ENCODE results near the gene FAM3B. TPM values are rescaled to one million over a fixed set of nuclear protein-coding genes. Genes with fewer than 3 reads are reported as not detected.

Gene FAM3B
- total RNA-seq, 2 donors from 2014 or later = 50.4 to 74.5 TPM

- Histone ChIP-seq H3K27ac (no peak overlapping the region), H3K27me3 (no peaks in the 10 kb centered on the region), H3K4me1 (peaks cover 3% of the 10 kb centered on the region), H3K36me3 (replicated peaks in 1 of 2; ENCODE audit: insufficient read depth in 1 of 2, low read depth in 2 of 2) (no peaks in the 10 kb centered on the region), H3K4me3 (no peak overlapping the region), H3K9me3 (no peaks in the 10 kb centered on the region)
- WGBS, 2 donors = 75 to 90% methylated on average over 7 to 12 of the region's 14 CpGs
- TF ChIP-seq POLR2A (IDR thresholded peaks at IDR 0.05) = no peak
- TF ChIP-seq, protein P1, sequence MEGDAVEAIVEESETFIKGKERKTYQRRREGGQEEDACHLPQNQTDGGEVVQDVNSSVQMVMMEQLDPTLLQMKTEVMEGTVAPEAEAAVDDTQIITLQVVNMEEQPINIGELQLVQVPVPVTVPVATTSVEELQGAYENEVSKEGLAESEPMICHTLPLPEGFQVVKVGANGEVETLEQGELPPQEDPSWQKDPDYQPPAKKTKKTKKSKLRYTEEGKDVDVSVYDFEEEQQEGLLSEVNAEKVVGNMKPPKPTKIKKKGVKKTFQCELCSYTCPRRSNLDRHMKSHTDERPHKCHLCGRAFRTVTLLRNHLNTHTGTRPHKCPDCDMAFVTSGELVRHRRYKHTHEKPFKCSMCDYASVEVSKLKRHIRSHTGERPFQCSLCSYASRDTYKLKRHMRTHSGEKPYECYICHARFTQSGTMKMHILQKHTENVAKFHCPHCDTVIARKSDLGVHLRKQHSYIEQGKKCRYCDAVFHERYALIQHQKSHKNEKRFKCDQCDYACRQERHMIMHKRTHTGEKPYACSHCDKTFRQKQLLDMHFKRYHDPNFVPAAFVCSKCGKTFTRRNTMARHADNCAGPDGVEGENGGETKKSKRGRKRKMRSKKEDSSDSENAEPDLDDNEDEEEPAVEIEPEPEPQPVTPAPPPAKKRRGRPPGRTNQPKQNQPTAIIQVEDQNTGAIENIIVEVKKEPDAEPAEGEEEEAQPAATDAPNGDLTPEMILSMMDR (IDR thresholded peaks at IDR 0.05) = no peak
- ATAC-seq (no peak), DNase-seq (no peak)
- intact Hi-C loops (cut with DNase I) = no loop called here
These were observed 57.6 kb downstream of the FAM3B start for GRCh38 chr21:41374177-41374712.

- H3K4me1 ChIP-seq = no peaks in the 10 kb centered on the region
- intact Hi-C loops (cut with DNase I) = no loop called here
- DNase-seq (no peak), ATAC-seq (no peak)
- H3K36me3 ChIP-seq (replicated peaks in 1 of 2; ENCODE audit: insufficient read depth in 1 of 2, low read depth in 2 of 2) = no peaks in the 10 kb centered on the region
- H3K27me3 ChIP-seq = no peaks in the 10 kb centered on the region
- WGBS, 2 donors = 56 to 76% methylated on average over 4 to 5 of the region's 5 CpGs
- no peak for TF ChIP-seq POLR2A (IDR thresholded peaks at IDR 0.05)
- TF ChIP-seq, protein P1 (IDR thresholded peaks at IDR 0.05) = no peak
- no peak overlapping the region for H3K27ac ChIP-seq
- H3K9me3 ChIP-seq = no peaks in the 10 kb centered on the region
- H3K4me3 ChIP-seq = no peak overlapping the region
These were observed 58.4 kb downstream of the FAM3B start for GRCh38 chr21:41374867-41375533.

DNA sequence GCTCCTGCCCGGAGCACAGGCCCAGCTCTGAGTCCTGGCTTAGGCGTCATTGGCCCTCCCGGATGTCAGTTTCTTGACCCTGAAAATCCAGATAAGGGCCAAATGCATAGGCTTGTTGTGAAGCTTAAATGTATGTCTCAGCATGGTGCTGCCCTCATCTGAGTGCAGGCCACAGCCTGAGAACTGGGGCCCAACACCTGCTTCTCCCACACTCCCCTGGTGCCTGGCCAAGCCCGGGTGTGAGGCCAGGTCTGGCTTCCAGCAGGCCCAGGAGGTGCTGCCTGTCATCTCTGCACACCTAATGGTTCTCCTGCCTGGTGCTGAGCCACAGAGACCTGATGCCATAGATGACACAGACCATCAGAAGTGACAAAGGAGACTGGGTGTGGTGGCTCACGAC is 59.3 kb downstream of the FAM3B start:
- Histone ChIP-seq H3K4me1 (no peaks in the 10 kb centered on the region), H3K36me3 (replicated peaks in 1 of 2; ENCODE audit: insufficient read depth in 1 of 2, low read depth in 2 of 2) (no peaks in the 10 kb centered on the region), H3K4me3 (no peak overlapping the region), H3K27ac (no peak overlapping the region), H3K27me3 (no peaks in the 10 kb centered on the region), H3K9me3 (no peaks in the 10 kb centered on the region)
- intact Hi-C loops (cut with DNase I) = no loop called here
- 71 to 72% methylated on average over 3 to 5 of the region's 5 CpGs for WGBS, 2 donors
- ATAC-seq = no peak
- no peak for DNase-seq
- TF ChIP-seq POLR2A (IDR thresholded peaks at IDR 0.05) = no peak
- TF ChIP-seq, protein P1 (IDR thresholded peaks at IDR 0.05) = no peak

- intact Hi-C loops (cut with DNase I) = no loop called here
- TF ChIP-seq, protein P1 (IDR thresholded peaks at IDR 0.05) = no peak
- no peak for TF ChIP-seq POLR2A (IDR thresholded peaks at IDR 0.05)
- DNase-seq = no peak
- Histone ChIP-seq H3K27me3 (no peaks in the 10 kb centered on the region), H3K4me3 (no peak overlapping the region), H3K4me1 (no peaks in the 10 kb centered on the region), H3K9me3 (no peaks in the 10 kb centered on the region), H3K27ac (no peak overlapping the region), H3K36me3 (replicated peaks in 1 of 2; ENCODE audit: insufficient read depth in 1 of 2, low read depth in 2 of 2) (no peaks in the 10 kb centered on the region)
- ATAC-seq = no peak
- 78 to 89% methylated on average over 12 to 16 of the region's 16 CpGs for WGBS, 2 donors
These were observed 61.1 kb downstream of the FAM3B start for GRCh38 chr21:41377715-41378114.

- Histone ChIP-seq H3K27me3 (no peaks in the 10 kb centered on the region), H3K36me3 (replicated peaks in 1 of 2; ENCODE audit: insufficient read depth in 1 of 2, low read depth in 2 of 2) (no peaks in the 10 kb centered on the region), H3K27ac (no peak overlapping the region), H3K9me3 (no peaks in the 10 kb centered on the region), H3K4me1 (no peaks in the 10 kb centered on the region), H3K4me3 (no peak overlapping the region)
- intact Hi-C loops (cut with DNase I) = no loop called here
- no peak for TF ChIP-seq POLR2A (IDR thresholded peaks at IDR 0.05)
- TF ChIP-seq, protein P1 (IDR thresholded peaks at IDR 0.05) = no peak
- no peak for DNase-seq
- ATAC-seq = no peak
- 76 to 77% methylated on average over 6 to 8 of the region's 8 CpGs for WGBS, 2 donors
These were observed 62.2 kb downstream of the FAM3B start for GRCh38 chr21:41378849-41379248.
